Neural progenitor cell (in vitro differentiated cells): ENCODE measurements around the gene LMCD1. TPM values are rescaled to one million over a fixed set of nuclear protein-coding genes. Genes with fewer than 3 reads are reported as not detected.

ENCODE experiments used
- DNase-seq: peaks from one replicate; pipeline ENCODE4 v3.0.0-alpha.2; 2016; ENCODE audit warnings: low spot score
- H2AFZ ChIP-seq: fragments of 200-600 bp; sonication (generic); replicated peaks from 2 replicates; pipeline ENCODE4 v1.6.1; 2016; ENCODE audit warnings: antibody characterized with exemption
- H3F3A ChIP-seq: fragments of 200-600 bp; sonication (generic); 2 replicates; pipeline ENCODE4 v1.6.1; 2016; ENCODE audit warnings: antibody characterized with exemption, low read depth
- H3K27ac ChIP-seq: fragments of 200-600 bp; sonication (generic); 2 replicates; pipeline ENCODE4 v1.5.1; 2016; ENCODE audit warnings: mild to moderate bottlenecking
- H3K27me3 ChIP-seq: fragments of 200-600 bp; sonication (generic); 2 replicates; pipeline ENCODE4 v1.6.1; 2016; ENCODE audit warnings: mild to moderate bottlenecking, moderate library complexity
- H3K36me3 ChIP-seq: fragments of 200-600 bp; sonication (generic); 2 replicates; pipeline ENCODE4 v1.5.1; 2016
- H3K4me1 ChIP-seq: fragments of 200-600 bp; sonication (generic); 2 replicates; pipeline ENCODE4 v1.6.1; 2016; ENCODE audit warnings: mixed run types
- H3K4me2 ChIP-seq: fragments of 200-600 bp; sonication (generic); 2 replicates; pipeline ENCODE4 v1.6.1; 2016
- H3K4me3 ChIP-seq: fragments of 200-600 bp; sonication (generic); 2 replicates; pipeline ENCODE4 v1.5.1; 2016
- H3K79me2 ChIP-seq: fragments of 200-600 bp; sonication (generic); 2 replicates; pipeline ENCODE4 v1.6.1; 2016; ENCODE audit warnings: low read depth
- H3K9ac ChIP-seq: fragments of 200-600 bp; sonication (generic); 2 replicates; pipeline ENCODE4 v1.6.1; 2016
- H3K9me3 ChIP-seq: fragments of 200-600 bp; sonication (generic); 2 replicates; pipeline ENCODE4 v1.5.1; 2016; ENCODE audit warnings: low read depth
- H4K20me1 ChIP-seq: fragments of 200-600 bp; sonication (generic); 2 replicates; pipeline ENCODE4 v1.6.1; 2016; ENCODE audit warnings: low read depth
- H3K27ac Mint-ChIP-seq: 3 replicates; pipeline ENCODE4 v1.8.0; 2021; ENCODE audit warnings: mixed read lengths
- H3K27me3 Mint-ChIP-seq: 2 replicates; pipeline ENCODE4 v1.8.0; 2022; ENCODE audit warnings: low read depth, mild to moderate bottlenecking, inconsistent platforms, moderate library complexity, mixed read lengths; ENCODE audit not compliant: insufficient read depth
- H3K36me3 Mint-ChIP-seq: 3 replicates; pipeline ENCODE4 v1.8.0; 2021; ENCODE audit warnings: mixed read lengths
- H3K4me1 Mint-ChIP-seq: 3 replicates; pipeline ENCODE4 v1.8.0; 2021; ENCODE audit warnings: mixed read lengths
- H3K4me3 Mint-ChIP-seq: 3 replicates; pipeline ENCODE4 v1.8.0; 2021; ENCODE audit warnings: mild to moderate bottlenecking, moderate library complexity, mixed read lengths
- H3K9me3 Mint-ChIP-seq: 3 replicates; pipeline ENCODE4 v1.8.0; 2020; ENCODE audit warnings: mixed read lengths
- EZH2 ChIP-seq: fragments of 200-600 bp; sonication (generic); IDR thresholded peaks from 2 replicates; pipeline ENCODE4 v1.6.1; 2017; ENCODE audit warnings: antibody characterized with exemption, mild to moderate bottlenecking, moderate library complexity
- EZH2phosphoT487 ChIP-seq: fragments of 200-600 bp; sonication (generic); IDR thresholded peaks from 2 replicates; pipeline ENCODE4 v1.6.1; 2017; ENCODE audit warnings: antibody characterized with exemption
- total RNA-seq: library from RNA; depleted of rRNA; stranded (reverse); fragments of >200 nt; gene quantifications from 2 replicates; pipeline ENCODE4 v1.2.3, GENCODE V29; 2015; ENCODE audit warnings: low replicate concordance
- TF ChIP-seq, protein P1 (sequence below): fragments of 200-600 bp; sonication (generic); IDR thresholded peaks from 2 replicates; pipeline ENCODE4 v1.5.1; 2017; ENCODE audit warnings: antibody characterized with exemption, mild to moderate bottlenecking

LMCD1 gene
- total RNA-seq, 1 donor from 2014 or later = not detected

DNA sequence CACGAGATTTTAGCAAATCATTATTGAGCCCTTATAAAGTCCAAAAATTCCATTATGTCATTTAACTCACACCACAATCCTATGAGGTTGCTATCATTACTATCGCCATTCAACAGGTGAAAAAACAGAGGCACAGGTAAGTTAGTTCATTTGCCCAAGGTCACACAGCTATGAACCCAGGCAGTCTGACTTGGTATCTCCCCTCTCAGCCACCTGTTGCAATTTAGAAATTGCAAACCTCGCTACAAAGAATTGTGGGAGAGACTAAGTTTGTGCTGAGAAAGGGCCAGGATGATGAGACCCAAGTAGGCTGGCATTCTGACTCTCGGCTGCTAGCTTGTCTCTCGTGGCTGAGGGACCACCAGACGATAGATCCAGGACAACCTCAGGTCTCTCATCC lies 57.7 kb downstream of the LMCD1 start:
- TF ChIP-seq, protein P1, sequence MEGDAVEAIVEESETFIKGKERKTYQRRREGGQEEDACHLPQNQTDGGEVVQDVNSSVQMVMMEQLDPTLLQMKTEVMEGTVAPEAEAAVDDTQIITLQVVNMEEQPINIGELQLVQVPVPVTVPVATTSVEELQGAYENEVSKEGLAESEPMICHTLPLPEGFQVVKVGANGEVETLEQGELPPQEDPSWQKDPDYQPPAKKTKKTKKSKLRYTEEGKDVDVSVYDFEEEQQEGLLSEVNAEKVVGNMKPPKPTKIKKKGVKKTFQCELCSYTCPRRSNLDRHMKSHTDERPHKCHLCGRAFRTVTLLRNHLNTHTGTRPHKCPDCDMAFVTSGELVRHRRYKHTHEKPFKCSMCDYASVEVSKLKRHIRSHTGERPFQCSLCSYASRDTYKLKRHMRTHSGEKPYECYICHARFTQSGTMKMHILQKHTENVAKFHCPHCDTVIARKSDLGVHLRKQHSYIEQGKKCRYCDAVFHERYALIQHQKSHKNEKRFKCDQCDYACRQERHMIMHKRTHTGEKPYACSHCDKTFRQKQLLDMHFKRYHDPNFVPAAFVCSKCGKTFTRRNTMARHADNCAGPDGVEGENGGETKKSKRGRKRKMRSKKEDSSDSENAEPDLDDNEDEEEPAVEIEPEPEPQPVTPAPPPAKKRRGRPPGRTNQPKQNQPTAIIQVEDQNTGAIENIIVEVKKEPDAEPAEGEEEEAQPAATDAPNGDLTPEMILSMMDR = no peak
- TF ChIP-seq EZH2phosphoT487 (no peak), EZH2 (no peak)
- DNase-seq = no peak
- Histone ChIP-seq H3K79me2 (no peaks in the 10 kb centered on the region), H3K27me3 (no peaks in the 10 kb centered on the region), H4K20me1 (no peaks in the 10 kb centered on the region), H3K4me3 (no peak overlapping the region), H3F3A (no peaks in the 10 kb centered on the region), H3K27ac (no peak overlapping the region), H3K4me2 (no peak overlapping the region), H3K36me3 (no peaks in the 10 kb centered on the region), H3K4me1 (peaks cover 20% of the 10 kb centered on the region), H2AFZ (no peak overlapping the region), H3K9ac (no peak overlapping the region), H3K9me3 (no peaks in the 10 kb centered on the region)
- Mint-ChIP-seq H3K4me1 (peaks cover 31% of the 10 kb centered on the region), H3K4me3 (no peak overlapping the region), H3K27me3 (peaks cover 2% of the 10 kb centered on the region), H3K9me3 (peaks cover 2% of the 10 kb centered on the region), H3K36me3 (peaks cover 7% of the 10 kb centered on the region), H3K27ac (no peak overlapping the region)

DNA sequence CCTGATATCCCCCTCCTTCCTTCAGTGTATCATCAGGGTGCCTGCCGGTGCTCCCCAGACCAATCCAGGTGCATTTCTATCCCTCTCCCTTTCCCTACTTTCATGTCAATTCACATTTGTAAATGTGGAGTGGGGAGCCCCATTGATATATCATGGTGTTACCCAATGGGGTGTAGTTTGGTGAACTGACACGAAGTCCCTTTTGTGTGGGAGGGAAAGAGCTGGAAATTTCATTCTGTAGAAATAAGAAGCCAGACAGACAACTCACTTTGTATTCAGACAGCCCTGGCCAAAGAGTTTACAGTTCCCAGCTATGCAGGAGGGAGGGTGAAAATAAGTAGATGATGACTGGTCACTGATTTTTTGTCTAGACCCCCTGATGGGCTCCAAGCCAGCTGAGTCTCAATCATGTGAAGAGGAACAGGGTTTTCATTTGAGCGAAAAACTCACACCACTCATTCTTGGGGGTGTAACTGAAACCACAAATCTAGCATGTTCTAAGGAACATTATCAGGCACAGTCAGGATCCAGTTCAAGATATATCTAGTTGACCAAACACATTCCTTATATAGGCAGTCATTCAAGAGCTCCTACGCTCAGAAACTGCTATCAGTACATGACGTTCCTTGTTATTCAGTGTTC lies 58.9 kb downstream of the LMCD1 start:
- H3K9ac ChIP-seq = no peak overlapping the region
- H3K4me1 ChIP-seq = peaks cover 10% of the 10 kb centered on the region
- no peak for DNase-seq
- no peaks in the 10 kb centered on the region for H3K27me3 ChIP-seq
- no peaks in the 10 kb centered on the region for H3K79me2 ChIP-seq
- peaks cover 2% of the 10 kb centered on the region for H3K9me3 Mint-ChIP-seq
- H3K4me3 ChIP-seq = no peak overlapping the region
- no peaks in the 10 kb centered on the region for H4K20me1 ChIP-seq
- H3K9me3 ChIP-seq = no peaks in the 10 kb centered on the region
- H3K4me3 Mint-ChIP-seq = no peak overlapping the region
- no peaks in the 10 kb centered on the region for H3K36me3 ChIP-seq
- H3K4me2 ChIP-seq = no peak overlapping the region
- H3K36me3 Mint-ChIP-seq = peaks cover 7% of the 10 kb centered on the region
- TF ChIP-seq EZH2phosphoT487 = no peak
- TF ChIP-seq, protein P1 = no peak
- no peak for TF ChIP-seq EZH2
- H3F3A ChIP-seq = no peaks in the 10 kb centered on the region
- H3K27ac Mint-ChIP-seq = no peak overlapping the region
- peaks cover 2% of the 10 kb centered on the region for H3K27me3 Mint-ChIP-seq
- peaks cover 19% of the 10 kb centered on the region for H3K4me1 Mint-ChIP-seq
- no peak overlapping the region for H2AFZ ChIP-seq
- H3K27ac ChIP-seq = no peak overlapping the region

DNA sequence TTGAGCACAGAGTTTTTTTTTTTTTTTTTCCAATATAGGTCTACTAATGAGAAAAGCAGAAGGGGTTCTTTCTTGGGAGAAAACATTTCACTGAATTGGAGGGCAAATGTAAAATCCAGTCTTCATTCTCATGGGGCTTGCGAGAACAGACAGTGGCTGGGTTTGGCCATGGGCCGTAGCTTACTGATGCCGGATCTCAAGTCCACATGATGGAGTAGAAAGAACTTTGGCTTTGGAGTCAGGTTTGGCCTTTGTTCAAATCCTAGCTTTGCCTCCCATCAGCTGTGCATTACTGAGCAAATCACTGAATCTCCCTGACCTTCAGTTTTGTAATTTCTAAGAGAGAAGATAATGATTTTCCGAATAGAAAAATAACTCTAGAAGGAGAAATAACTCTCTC lies 59.7 kb downstream of the LMCD1 start:
- H3K27me3 ChIP-seq = no peaks in the 10 kb centered on the region
- no peak overlapping the region for H2AFZ ChIP-seq
- H3K36me3 ChIP-seq = no peaks in the 10 kb centered on the region
- peaks cover 1% of the 10 kb centered on the region for H3K27me3 Mint-ChIP-seq
- H3K4me2 ChIP-seq = no peak overlapping the region
- peaks cover 7% of the 10 kb centered on the region for H3K36me3 Mint-ChIP-seq
- H3K9me3 Mint-ChIP-seq = peaks cover 2% of the 10 kb centered on the region
- peaks cover 12% of the 10 kb centered on the region for H3K4me1 Mint-ChIP-seq
- H3K27ac Mint-ChIP-seq = no peak overlapping the region
- H3K79me2 ChIP-seq = no peaks in the 10 kb centered on the region
- TF ChIP-seq EZH2 = no peak
- TF ChIP-seq EZH2phosphoT487 = no peak
- TF ChIP-seq, protein P1 = no peak
- H3K9me3 ChIP-seq = no peaks in the 10 kb centered on the region
- H3K9ac ChIP-seq = no peak overlapping the region
- H4K20me1 ChIP-seq = no peaks in the 10 kb centered on the region
- no peaks in the 10 kb centered on the region for H3F3A ChIP-seq
- DNase-seq = no peak
- no peak overlapping the region for H3K27ac ChIP-seq
- no peak overlapping the region for H3K4me3 Mint-ChIP-seq
- no peak overlapping the region for H3K4me3 ChIP-seq
- H3K4me1 ChIP-seq = peaks cover 4% of the 10 kb centered on the region
